HUES48 (cell line): Measurements from ENCODE around the gene BNC2.

ENCODE experiments used
- H3K27ac ChIP-seq: one replicate; pipeline ENCODE4 v1.7.0; 2013; ENCODE audit warnings: low read depth, low read length, inconsistent platforms
- H3K27me3 ChIP-seq: 2 replicates; pipeline ENCODE4 v1.6.1; 2013; ENCODE audit warnings: mild to moderate bottlenecking, low read length; ENCODE audit not compliant: control insufficient read depth, insufficient read depth
- H3K36me3 ChIP-seq: 2 replicates; pipeline ENCODE4 v1.6.1; 2013; ENCODE audit warnings: low read length; ENCODE audit not compliant: control insufficient read depth, insufficient read depth
- H3K4me1 ChIP-seq: 2 replicates; pipeline ENCODE4 v1.6.1; 2013; ENCODE audit warnings: mild to moderate bottlenecking, low read length; ENCODE audit not compliant: control insufficient read depth, insufficient read depth
- H3K4me3 ChIP-seq: 2 replicates; pipeline ENCODE4 v1.5.1; 2013; ENCODE audit warnings: mild to moderate bottlenecking, low read depth, low read length
- H3K9ac ChIP-seq: 2 replicates; pipeline ENCODE4 v1.6.1; 2013; ENCODE audit warnings: mild to moderate bottlenecking, low read depth, low read length, moderate library complexity
- H3K9me3 ChIP-seq: 2 replicates; pipeline ENCODE4 v1.6.1; 2013; ENCODE audit warnings: low read length; ENCODE audit not compliant: control insufficient read depth, insufficient read depth

BNC2 gene

GRCh38 chr9:16832101-16832500 lies 38.4 kb downstream of the BNC2 start:
- Histone ChIP-seq H3K9ac (no peak overlapping the region), H3K36me3 (no peaks in the 10 kb centered on the region), H3K27me3 (no peaks in the 10 kb centered on the region), H3K4me1 (peaks cover 37% of the 10 kb centered on the region), H3K27ac (no peak overlapping the region), H3K4me3 (no peak overlapping the region), H3K9me3 (no peaks in the 10 kb centered on the region)

- no peak overlapping the region for H3K4me3 ChIP-seq
These were observed 39.7 kb downstream of the BNC2 start for GRCh38 chr9:16830806-16831205.

GRCh38 chr9:16828340-16829281 lies 41.9 kb downstream of the BNC2 start:
- Histone ChIP-seq H3K27ac (peak overlapping the region; percentile 42), H3K4me3 (peak overlapping the region; percentile 9; the same call in 1 of the 2 replicates)

More at GRCh38 chr9:16830806-16831205, 39.7 kb downstream of the BNC2 start:
- Histone ChIP-seq H3K27me3 (no peaks in the 10 kb centered on the region), H3K9me3 (no peaks in the 10 kb centered on the region), H3K4me1 (peaks cover 47% of the 10 kb centered on the region), H3K27ac (no peak overlapping the region), H3K36me3 (no peaks in the 10 kb centered on the region), H3K9ac (no peak overlapping the region)

GRCh38 chr9:16825971-16826625 lies 44.4 kb downstream of the BNC2 start:
- Histone ChIP-seq H3K27ac (peak overlapping the region; percentile 13), H3K4me1 (peaks cover 61% of the 10 kb centered on the region), H3K9ac (no peak overlapping the region), H3K27me3 (no peaks in the 10 kb centered on the region), H3K4me3 (no peak overlapping the region), H3K36me3 (no peaks in the 10 kb centered on the region), H3K9me3 (no peaks in the 10 kb centered on the region)

More at GRCh38 chr9:16828340-16829281, 41.9 kb downstream of the BNC2 start:
- Histone ChIP-seq H3K9ac (0 out of 2 replicates have a peak overlapping the region, but pooled peaks have one; percentile 1), H3K36me3 (no peaks in the 10 kb centered on the region), H3K9me3 (no peaks in the 10 kb centered on the region), H3K4me1 (peaks cover 55% of the 10 kb centered on the region), H3K27me3 (no peaks in the 10 kb centered on the region)

- no peak overlapping the region for H3K4me3 ChIP-seq
- H3K9me3 ChIP-seq = no peaks in the 10 kb centered on the region
- no peak overlapping the region for H3K9ac ChIP-seq
- H3K36me3 ChIP-seq = no peaks in the 10 kb centered on the region
- H3K4me1 ChIP-seq = peaks cover 54% of the 10 kb centered on the region
- H3K27me3 ChIP-seq = no peaks in the 10 kb centered on the region
- peak overlapping the region; percentile 13 for H3K27ac ChIP-seq
These were observed 45.1 kb downstream of the BNC2 start for GRCh38 chr9:16825331-16825725.

GRCh38 chr9:16824545-16825330 lies 45.7 kb downstream of the BNC2 start:
- Histone ChIP-seq H3K27ac (peak overlapping the region; percentile 61), H3K4me1 (peaks cover 48% of the 10 kb centered on the region)

GRCh38 chr9:16823906-16824305 lies 46.6 kb downstream of the BNC2 start:
- Histone ChIP-seq H3K27ac (no peak overlapping the region), H3K9ac (no peak overlapping the region), H3K9me3 (no peaks in the 10 kb centered on the region), H3K4me1 (peaks cover 40% of the 10 kb centered on the region), H3K4me3 (no peak overlapping the region), H3K27me3 (no peaks in the 10 kb centered on the region), H3K36me3 (no peaks in the 10 kb centered on the region)

More at GRCh38 chr9:16824545-16825330, 45.7 kb downstream of the BNC2 start:
- Histone ChIP-seq H3K9ac (no peak overlapping the region), H3K9me3 (no peaks in the 10 kb centered on the region), H3K27me3 (no peaks in the 10 kb centered on the region), H3K36me3 (no peaks in the 10 kb centered on the region), H3K4me3 (no peak overlapping the region)

- H3K9me3 ChIP-seq = no peaks in the 10 kb centered on the region
- no peak overlapping the region for H3K9ac ChIP-seq
- H3K27ac ChIP-seq = no peak overlapping the region
- no peaks in the 10 kb centered on the region for H3K36me3 ChIP-seq
- no peaks in the 10 kb centered on the region for H3K27me3 ChIP-seq
- peaks cover 43% of the 10 kb centered on the region for H3K4me1 ChIP-seq
- no peak overlapping the region for H3K4me3 ChIP-seq
These were observed 49.1 kb downstream of the BNC2 start for GRCh38 chr9:16821344-16821743.

- peaks cover 38% of the 10 kb centered on the region for H3K4me1 ChIP-seq
- no peaks in the 10 kb centered on the region for H3K27me3 ChIP-seq
- no peak overlapping the region for H3K9ac ChIP-seq
- no peaks in the 10 kb centered on the region for H3K9me3 ChIP-seq
- H3K4me3 ChIP-seq = no peak overlapping the region
- no peak overlapping the region for H3K27ac ChIP-seq
- no peaks in the 10 kb centered on the region for H3K36me3 ChIP-seq
These were observed 53.0 kb downstream of the BNC2 start for GRCh38 chr9:16817514-16817913.

- Histone ChIP-seq H3K36me3 (no peaks in the 10 kb centered on the region), H3K4me3 (no peak overlapping the region), H3K4me1 (peaks cover 38% of the 10 kb centered on the region), H3K9ac (no peak overlapping the region), H3K27me3 (no peaks in the 10 kb centered on the region), H3K9me3 (no peaks in the 10 kb centered on the region), H3K27ac (peak overlapping the region; percentile 37)
These were observed 53.5 kb downstream of the BNC2 start for GRCh38 chr9:16817002-16817401.
